ENCODE data around the gene CYFIP2.
A peak's percentile ranks its signal among the peaks of the same experiment; 100 is the strongest.

Gene CYFIP2

DNA sequence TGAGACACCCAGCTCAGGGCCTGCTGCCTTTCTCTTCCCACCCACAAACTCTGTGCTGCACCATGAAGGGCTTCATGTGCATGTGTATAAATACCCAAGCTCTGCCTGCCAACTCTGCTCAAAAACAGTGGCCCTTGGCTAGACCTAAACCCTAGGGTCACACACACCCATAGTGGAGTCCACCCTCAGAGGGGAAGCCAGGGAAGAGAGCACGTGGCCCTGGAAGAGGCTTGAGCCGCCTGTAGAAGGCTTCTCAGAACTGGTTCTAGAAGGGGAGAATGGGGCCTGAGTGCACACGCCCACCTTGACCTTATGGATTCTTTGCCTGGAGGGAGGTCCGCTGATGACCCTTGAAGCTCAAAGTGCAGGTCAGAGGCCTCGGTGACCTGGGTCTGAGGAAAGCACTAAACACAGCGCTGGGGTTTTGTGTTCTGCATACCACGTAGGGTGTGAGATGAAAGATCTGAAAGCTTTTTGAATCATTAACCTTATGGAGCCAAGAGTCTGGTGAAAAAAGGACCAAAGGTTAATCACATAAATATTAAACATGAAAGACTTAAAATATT lies 60.6 kb downstream of the CYFIP2 start:
- DNase-seq (ENCODE audit: low spot score) = no peak

DNA sequence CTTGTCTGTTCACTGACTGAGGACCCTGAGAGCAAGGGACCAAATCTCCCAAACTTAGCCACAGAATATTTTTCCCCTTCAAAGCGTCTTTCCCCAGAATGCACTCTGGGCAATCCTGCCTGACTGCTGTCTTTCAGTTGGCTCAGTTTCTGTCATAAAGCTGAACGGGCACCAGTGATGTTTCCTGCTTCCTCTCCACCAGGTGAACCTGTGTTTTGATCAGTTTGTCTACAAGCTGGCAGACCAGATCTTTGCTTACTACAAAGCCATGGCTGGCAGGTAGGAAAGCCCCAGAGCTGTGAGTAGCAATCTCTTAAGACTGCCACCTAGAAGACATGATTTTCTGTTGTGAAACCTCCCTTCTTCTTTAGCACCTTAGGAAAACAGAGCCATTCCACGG lies 61.8 kb downstream of the CYFIP2 start:
- no peak for DNase-seq (ENCODE audit: low spot score)

DNA sequence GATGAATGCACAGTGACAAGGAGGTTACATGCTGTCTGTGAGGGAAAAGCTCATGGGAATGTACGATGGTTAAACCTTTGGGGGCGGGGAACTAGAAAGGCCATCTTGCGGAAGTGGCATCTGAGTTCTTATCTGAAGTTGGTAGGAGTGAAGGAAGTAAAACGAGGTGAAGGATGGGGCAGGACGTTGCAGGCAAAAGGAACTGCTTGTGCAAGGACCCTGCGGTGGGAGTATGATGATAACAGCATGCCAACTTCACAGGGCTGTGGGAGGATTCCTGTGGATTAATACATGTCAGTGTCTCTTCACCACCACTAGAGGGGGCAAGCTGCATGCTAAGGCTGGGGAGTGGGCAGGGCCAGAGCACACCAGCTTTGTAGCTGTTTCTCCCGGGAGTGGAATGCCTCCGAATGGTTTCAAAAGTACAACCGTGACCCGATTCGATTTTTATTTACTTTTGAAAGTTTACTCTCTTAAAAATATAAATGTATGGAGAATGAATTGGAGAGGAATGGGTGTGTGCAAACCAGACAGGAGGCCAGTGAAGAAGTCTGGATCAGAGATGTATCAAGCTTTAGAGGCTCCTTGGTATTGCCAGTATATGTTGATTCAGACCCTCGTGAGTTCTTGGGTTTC lies 62.5 kb downstream of the CYFIP2 start:
- DNase-seq (ENCODE audit: low spot score) = peak; percentile 93

DNA sequence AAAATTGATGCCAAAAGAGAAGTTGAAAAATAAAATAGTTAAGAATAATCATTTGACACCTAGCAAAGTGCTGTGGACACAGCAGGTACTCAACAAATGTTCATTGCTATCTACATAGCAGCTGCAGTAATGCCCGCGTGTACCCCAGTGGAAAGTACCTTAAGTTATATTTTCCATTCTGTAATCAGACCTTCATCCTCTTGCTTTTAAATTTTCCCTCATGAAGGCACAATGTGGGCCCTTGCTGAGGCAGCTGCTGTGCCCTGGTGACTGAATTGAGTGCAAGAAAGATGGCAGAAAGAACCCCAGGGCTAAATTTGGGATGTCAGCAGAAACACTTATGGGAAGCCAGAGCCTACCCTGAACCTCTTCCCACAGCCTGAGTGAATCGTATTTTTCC lies 65.9 kb downstream of the CYFIP2 start:
- DNase-seq (ENCODE audit: low spot score) = no peak

DNA sequence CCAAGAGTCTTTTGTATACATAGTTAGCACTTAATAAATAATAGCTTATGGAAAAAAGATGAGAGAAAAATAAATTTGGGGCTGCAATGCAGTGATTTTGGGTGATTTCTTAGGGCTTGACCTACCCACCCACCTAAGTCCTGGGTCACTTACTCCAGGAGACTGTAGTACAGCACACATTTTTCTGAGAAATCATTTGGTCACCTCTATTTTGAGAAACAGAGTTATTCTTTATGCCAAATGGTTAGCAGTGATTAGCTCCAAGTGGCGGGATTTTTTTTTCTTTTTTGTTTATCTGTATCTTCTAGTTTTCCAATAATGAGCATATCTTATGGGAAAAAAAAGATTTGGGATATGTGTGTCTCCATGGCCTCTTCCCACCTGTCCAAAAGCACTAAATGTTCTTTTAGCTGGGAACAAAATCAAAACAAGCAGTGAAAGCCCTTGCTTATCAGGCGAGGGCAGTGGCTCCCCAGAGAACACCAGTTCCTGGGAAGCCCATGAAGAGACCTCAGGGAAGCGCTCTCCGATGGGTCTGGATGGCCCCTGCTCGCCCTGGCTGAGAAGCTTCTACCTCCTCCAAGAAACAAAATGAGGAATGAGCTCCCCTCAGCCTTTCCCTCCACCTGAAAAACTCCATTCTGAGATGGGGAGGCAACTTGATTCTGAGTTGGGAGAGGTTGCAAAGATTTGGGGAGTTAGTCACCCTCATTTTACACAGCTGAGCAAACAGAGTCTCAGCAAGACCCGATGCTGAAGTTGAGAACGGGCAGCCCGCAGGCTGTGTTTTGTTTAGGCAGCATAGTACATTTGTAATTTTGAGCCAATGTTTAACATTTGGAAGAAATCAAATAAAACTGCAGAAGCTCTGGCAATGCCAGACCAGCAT lies 69.9 kb downstream of the CYFIP2 start:
- no peak for DNase-seq (ENCODE audit: low spot score)

DNA sequence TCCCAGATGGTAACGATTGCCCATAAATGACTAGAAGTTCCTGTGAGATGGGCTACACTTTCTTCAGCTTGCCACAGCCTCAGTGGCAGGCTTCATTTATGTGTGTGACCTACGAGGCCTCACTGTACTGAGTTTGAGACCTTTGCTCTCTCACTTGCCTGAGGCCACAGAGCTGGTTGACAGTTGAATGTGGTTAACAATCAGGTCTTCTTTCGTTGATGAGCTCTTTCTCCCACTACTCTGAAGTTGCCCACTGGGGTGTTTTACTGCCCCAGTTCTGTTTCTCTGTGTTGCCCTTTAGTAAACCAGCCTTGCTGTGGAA lies 70.5 kb downstream of the CYFIP2 start:
- DNase-seq (ENCODE audit: low spot score) = no peak

DNA sequence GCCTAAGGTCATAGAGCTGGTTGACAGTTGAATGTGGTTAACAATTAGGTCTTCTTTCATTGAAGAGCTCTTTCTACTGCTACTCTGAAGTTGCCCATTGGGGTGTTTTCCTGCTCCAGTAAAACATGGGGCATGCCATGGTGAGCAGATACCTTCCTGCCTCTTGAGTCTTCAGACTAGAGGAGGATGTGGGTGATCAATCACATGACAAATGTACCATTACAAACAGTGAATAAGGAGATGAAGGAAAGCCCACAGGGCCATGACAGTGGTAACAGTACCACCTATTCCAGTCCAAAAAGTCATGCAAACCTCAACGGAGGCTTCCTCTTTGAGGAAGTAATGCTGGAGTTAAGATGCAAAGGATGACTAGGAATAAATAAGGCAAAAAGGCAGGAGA lies 73.5 kb downstream of the CYFIP2 start:
- no peak for DNase-seq (ENCODE audit: low spot score)

DNA sequence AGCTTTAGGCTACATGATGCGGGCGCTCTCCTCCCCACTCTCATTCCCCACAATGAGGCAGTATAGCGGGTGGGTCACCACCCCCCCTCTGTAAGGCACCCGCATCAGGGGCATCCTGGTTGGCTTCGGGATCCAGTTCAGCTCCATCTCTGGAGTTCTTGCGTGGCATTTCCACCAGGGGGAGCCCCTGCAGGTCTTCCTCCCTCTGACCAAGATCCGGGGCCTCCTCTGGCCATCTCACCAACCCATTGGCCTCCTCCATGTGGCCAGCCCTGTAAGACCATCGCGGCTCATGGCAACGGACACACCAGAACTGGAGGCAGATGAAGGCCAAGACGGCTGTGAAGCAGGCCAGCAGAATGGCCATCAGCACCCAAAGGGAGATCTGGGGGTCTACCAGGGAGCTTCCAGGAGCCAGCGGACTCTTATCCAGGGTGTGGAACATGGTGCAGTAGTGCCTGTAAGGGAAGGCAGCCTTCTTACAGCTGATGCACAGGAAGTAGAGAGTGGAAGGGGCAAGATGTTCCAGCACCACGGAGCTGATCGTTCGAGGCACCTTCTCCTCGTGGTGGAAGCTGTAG lies 77.0 kb downstream of the CYFIP2 start:
- no peak for DNase-seq (ENCODE audit: low spot score)

DNA sequence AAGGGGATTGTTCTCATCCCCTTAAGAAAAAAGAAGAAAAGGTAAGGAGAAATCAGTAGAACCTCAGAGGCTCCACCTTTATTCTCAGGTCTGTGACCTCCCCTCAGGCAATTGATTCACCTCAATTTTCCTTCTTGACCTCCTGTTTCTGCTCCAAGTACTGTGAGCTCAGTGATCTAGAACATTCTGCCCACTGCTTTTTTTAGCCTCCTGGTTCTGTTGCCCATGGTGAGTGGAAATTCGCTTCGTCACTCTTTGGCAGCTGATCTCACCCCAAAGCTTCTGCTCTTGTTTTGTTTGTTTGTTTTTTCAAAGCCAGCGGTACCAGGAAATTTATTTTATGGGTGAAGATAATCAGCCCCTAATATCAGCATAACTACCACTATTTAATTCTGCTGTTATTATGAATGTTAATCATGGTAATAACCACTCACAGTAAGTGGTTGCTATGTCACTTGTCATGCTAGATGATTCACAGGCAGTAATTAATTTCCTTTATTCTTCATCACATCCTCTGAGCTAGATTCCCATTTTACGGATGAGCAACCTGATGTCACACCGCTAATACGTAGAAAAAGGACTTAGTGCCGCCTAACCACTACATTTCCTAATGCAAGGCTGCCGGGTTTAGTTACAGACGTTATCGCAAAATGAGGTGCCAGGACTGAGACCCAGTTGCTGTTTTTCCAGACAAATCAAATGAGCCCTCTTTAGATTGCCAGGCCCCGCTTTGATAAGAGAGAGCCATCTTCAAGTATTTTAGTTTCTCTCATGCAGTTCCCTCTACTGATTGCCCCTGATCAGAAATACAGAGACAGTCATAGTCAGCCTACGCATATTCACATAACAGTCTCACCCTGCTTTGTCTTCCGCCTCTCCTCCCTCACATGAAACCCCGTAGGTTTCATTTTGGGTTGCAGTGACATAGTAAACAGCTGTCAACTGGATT lies 78.2 kb downstream of the CYFIP2 start:
- peak; percentile 66 for DNase-seq (ENCODE audit: low spot score)

DNA sequence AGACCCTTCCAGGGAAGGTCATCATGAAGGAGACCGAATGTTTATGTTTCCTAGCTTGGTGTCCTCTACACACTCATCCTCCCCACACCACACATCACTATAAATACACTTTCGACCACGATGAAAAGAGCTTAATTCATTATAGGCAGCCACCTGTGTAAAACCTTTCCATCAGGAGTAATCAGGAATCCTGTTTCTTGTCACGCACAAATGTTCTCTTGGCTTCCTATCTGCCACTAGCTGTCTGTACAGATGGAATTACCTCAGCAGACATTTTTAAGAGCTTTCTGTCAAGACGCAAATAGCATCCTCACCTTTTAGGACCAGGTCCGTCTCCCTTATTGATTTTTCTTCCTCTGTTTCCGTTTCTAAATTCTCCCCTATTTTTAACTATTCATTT lies 79.1 kb downstream of the CYFIP2 start:
- DNase-seq (ENCODE audit: low spot score) = no peak

DNA sequence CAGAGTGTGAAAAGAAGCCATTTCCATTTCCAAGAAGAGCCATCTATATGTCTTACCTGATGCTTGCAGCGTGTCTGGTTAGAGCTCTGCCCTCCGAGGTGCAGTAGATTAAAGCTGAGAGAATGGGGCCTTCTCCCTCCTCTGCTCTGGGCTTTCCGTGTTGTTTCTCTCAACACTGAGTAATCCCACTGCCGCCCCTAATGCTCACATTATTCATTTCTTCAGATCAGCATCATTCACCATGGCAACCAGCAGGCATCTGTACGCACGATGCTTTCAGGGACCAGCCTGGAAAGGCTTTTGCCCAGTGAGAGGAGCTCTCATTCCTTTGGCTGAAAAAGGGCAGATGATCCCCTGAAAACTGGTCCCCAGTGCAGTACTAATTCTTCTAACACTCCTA lies 79.6 kb downstream of the CYFIP2 start:
- DNase-seq (ENCODE audit: low spot score) = peak; percentile 69

DNA sequence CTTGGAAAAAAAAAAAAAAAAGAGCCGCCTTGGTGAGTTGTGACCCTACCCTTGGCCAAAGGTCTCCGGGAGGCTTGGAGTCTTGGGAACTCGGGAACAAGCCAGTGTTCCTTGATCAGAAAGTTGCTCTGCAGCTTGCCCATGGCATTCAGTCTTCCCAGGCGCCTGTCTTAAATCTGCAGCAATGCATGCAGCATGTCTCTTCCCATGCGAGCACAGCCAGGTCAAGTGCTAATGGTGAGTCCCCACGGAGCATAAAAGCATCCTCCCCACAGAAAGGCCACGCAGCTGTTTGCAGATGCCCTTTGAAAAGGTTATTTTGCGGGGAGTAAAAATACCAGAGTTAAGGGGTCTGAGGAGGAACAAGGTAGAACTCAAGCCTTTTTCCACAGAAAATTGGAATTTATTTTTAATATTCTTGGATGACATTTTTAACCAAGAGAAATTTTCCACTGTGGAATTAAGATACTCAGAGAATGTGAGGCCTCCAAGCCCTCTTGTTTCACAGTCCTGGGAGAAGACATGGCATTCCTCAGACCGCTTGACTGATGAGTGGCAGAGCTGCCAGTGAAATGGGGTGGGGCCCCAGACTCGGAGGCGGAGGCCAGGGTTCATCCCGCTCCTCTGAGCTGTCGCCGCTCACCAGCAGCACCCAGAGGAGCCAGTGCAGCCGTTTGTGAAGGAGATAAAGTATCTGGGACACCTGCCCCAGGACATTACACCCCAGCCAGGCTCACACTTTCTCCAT lies 81.6 kb downstream of the CYFIP2 start:
- no peak for DNase-seq (ENCODE audit: low spot score)

DNA sequence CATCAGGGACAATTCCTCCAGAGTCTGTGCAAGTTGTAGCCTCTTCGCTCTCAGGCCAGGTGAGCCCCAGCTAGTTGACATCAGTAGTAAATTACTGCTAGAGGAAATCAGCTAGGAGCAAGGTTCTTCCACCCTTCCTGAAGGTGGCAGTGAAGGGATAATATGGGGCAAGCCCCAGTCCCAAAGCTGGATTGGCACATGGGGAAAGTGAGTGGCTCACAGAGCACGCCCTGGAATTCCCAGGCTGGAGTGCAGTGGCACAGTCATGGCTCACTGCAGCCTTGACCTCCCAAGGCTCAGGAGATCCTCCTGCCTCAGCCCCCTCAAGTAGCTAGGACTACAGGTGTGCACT lies 82.1 kb downstream of the CYFIP2 start:
- DNase-seq (ENCODE audit: low spot score) = no peak

DNA sequence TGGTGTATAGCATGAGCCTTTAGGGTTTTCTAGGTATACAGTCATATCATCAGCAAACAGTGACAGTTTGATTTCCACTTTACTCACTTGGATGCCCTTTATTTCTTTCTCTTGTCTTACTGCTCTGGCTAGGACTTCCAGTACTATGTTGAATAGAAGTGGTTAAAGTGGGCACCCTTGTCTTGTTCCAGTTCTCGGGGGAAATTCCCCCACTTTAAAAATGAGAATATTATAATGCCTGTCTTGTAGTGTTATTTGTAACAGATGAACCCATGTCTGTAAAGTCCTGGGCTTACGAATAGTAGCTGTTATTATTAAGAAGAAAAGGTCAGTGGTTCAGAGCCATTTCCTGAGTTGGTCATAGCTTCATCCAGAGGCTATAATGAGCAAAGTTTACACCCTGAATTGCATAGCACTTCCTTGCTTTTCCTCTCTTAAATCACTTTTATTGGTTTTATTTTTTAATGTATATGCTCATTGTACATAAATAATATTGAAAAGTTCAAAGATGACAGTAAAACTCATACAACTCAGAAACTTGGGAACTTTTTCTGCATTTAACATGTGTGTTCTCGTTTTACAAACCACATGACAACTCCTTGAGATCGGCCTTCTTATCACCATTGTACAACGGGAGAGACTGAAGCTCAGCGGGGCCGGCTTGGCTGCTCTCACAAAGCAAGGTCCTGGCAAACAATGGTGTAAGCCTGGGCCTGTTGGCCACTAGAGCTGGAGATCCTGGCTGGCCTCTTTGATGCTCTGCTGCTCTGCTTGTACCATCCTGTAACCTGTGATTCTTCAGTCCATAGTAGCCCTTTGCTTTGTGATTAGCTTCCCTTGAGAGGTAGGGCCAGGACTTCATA lies 85.2 kb downstream of the CYFIP2 start:
- DNase-seq (ENCODE audit: low spot score) = no peak

DNA sequence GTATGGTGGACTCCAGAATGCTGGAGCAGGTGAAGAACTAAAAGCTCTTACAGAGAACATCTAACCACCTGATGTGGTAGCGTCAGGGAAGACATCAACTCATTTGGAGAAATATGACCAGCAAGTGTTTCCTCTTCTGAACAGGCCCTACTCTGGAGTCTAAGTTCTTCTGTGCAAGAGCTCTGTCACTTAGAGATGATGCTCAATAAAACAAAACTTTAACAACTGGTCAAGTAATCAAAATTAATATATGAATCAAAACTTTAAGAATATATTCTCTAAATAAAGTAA lies 85.8 kb downstream of the CYFIP2 start:
- no peak for DNase-seq (ENCODE audit: low spot score)

DNA sequence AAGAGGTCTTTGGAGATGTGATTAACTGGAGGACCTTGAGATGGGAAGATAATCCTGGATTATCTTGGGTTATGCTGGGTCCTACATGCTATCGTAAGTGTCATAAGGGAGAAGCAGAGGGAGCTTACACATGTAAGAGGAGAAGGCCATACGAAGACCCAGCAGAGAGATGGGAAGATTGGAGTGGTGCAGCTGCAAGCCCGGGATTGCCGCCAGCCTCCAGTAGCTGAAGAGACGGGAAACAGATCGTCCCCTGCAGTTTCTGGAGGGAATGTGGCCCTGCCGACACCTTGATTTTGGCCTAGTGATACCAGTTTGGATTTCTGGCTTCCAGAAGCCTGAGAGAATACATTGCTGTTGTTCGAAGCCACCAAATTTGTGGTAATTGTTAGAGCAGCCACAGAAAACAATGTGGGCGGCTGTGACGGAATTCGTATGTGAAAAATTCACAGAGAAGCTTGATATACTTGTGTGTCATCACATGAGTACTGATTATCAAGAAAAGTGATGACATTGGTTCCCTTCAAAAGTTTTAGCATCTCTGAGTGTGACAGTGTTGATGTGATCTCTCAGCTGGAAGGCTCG lies 86.9 kb downstream of the CYFIP2 start:
- DNase-seq (ENCODE audit: low spot score) = peak; percentile 40

DNA sequence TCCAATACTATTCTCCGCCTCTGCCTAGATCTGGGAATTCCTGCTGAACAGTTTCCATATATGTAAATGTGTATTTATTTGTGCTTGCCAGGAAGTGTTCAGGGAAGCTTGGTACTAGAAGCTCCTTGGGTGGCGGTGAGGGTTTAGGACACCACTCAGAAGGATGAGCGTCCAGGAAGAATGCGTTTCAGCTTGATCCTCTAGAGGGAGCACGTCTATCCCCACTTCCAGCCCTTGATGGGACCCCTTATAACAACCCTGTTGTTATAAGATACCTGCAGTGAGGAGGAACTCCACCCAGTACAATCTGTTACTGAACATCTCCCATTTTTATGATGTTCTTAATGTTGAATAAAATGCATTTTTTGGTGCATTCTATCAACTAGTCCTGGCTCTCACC lies 88.9 kb downstream of the CYFIP2 start:
- no peak for DNase-seq (ENCODE audit: low spot score)

DNA sequence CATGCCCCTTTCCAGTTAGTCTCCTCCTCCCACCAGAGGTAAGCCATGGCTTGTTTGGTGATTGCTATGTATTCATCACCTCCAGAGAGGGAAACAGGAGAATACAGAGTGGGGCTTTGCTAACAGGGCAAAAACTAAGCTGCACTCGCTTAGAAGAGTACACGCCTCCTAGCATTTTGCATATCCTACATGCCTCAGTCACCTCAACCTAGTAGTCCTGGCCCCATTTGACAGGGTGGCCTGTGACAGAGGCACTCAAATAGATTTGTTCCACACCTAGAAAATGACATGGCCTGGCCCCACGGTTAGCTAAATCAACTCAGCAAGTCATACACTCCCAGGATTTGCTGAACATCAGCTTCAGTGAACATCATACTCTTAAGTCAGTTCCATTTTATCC lies 90.7 kb downstream of the CYFIP2 start:
- no peak for DNase-seq (ENCODE audit: low spot score)

DNA sequence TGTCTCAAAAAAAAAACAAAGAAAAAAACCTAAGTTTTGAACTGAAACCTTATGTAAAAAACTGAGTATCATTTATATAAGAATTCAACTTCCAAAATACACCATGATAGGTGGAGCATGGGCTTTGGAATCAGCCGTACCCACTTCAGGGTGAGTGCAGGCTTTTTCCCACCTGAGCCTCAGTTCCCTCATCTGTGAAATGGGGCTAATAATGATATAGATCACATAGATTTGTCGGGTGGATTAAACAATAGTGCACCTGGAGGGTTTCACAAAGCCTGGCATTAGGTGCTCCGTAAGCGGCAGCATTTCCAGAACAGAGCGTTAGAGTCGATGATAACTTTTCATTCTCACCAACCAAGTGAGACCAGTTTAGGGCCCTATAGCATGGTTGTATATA lies 91.9 kb downstream of the CYFIP2 start:
- no peak for DNase-seq (ENCODE audit: low spot score)

DNA sequence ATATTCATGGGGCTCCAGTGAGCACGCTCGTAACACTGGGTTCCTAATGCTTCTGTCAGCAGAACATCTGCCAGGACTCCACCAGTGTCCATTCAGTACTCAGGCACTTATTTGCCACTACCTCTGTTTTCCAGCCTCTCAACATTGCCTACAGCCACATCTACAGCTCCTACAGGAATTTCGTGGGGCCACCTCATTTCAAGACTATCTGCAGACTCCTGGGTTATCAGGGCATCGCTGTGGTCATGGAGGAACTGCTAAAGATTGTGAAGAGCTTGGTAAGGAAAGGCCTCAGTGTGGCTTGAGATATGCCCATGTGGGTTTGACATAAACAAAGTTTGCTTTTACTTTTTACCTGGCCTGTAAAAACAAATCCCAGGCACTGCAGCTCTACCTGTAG lies 92.9 kb downstream of the CYFIP2 start:
- DNase-seq (ENCODE audit: low spot score) = no peak
